T-cell (primary cell): ENCODE data around the gene FAP. TPM values are rescaled to one million over a fixed set of nuclear protein-coding genes. Genes with fewer than 3 reads are reported as not detected.

Experiments
- ATAC-seq, 4 experiments: fragments of 200-7000 bp in 3 of 4; fragments of 150-1000 bp in 1 of 4; cut with Tn5 transposase; replicated peaks in 1 of 4; 1 replicate in 3 of 4; 2 replicates in 1 of 4; pipeline ENCODE4 v1.10.0; 2021; ENCODE audit warnings: moderate library complexity in 3 of 4, mild to moderate bottlenecking in 2 of 4, moderate number of reproducible peaks in 1 of 4
- CTCF ChIA-PET, 2 donors: fragments of 300-600 bp; sonication (Branson Sonifier 250); formaldehyde crosslinking; loops; one replicate each; lab custom pipeline; 2022; ENCODE audit warnings: antibody characterized with exemption in 2 of 2; lab: Charles Lee
- POLR2A ChIA-PET, 2 donors: fragments of 300-600 bp; sonication (Branson Sonifier 250); formaldehyde crosslinking; loops; one replicate each; lab custom pipeline; 2022; ENCODE audit warnings: antibody characterized with exemption in 2 of 2; lab: Charles Lee
- DNase-seq, 35 experiments: peaks; one replicate each; pipeline versions ENCODE4 v3.0.0 to v3.0.0-alpha.2; 2013 to 2023
- H3K27ac ChIP-seq: one replicate; pipeline ENCODE4 v1.5.1; 2013; ENCODE audit warnings: low read length
- H3K27me3 ChIP-seq, 2 experiments: replicated peaks in 1 of 2; 1 replicate in 1 of 2; 2 replicates in 1 of 2; pipeline versions ENCODE4 v1.6.1 to v1.7.0; 2013; ENCODE audit warnings: low read length in 1 of 2, mixed read lengths in 1 of 2; ENCODE audit not compliant: control insufficient read depth in 2 of 2, insufficient read depth in 2 of 2; ENCODE audit errors: extremely low read depth in 1 of 2
- H3K36me3 ChIP-seq, 2 donors: 1 replicate in 1 of 2; 2 replicates in 1 of 2; pipeline versions ENCODE4 v1.6.1 to v1.7.0; 2013; ENCODE audit warnings: low read length in 1 of 2; ENCODE audit not compliant: control insufficient read depth in 2 of 2, insufficient read depth in 1 of 2; ENCODE audit errors: extremely low read depth in 1 of 2
- H3K4me1 ChIP-seq, 2 experiments: 1 replicate in 1 of 2; 2 replicates in 1 of 2; pipeline versions ENCODE4 v1.6.1 to v1.7.0; 2013; ENCODE audit warnings: low read length in 2 of 2, mixed read lengths in 1 of 2; ENCODE audit not compliant: insufficient read depth in 2 of 2, control insufficient read depth in 1 of 2; ENCODE audit errors: extremely low read depth in 1 of 2
- H3K4me3 ChIP-seq, 2 donors: 1 replicate in 1 of 2; 2 replicates in 1 of 2; pipeline versions ENCODE4 v1.5.1 to v1.7.0; 2013; ENCODE audit warnings: mild to moderate bottlenecking in 2 of 2, low read length in 1 of 2, moderate library complexity in 1 of 2; ENCODE audit not compliant: control insufficient read depth in 1 of 2; ENCODE audit errors: extremely low read depth in 1 of 2
- H3K9me3 ChIP-seq: 2 replicates; pipeline ENCODE4 v1.7.0; 2013
- H3K27ac Mint-ChIP-seq, 2 donors: one replicate each; pipeline ENCODE4 v1.8.0; 2020 to 2021; ENCODE audit warnings: mild to moderate bottlenecking in 2 of 2, mixed read lengths in 2 of 2
- H3K27me3 Mint-ChIP-seq, 2 donors: one replicate each; pipeline ENCODE4 v1.8.0; 2021 to 2022; ENCODE audit warnings: mixed read lengths in 2 of 2
- H3K36me3 Mint-ChIP-seq: one replicate; pipeline ENCODE4 v1.8.0; 2021; ENCODE audit warnings: mixed read lengths
- H3K4me1 Mint-ChIP-seq, 3 donors: one replicate each; pipeline ENCODE4 v1.8.0; 2020 to 2022; ENCODE audit warnings: mixed read lengths in 3 of 3, mild to moderate bottlenecking in 1 of 3
- H3K4me3 Mint-ChIP-seq, 3 donors: one replicate each; pipeline ENCODE4 v1.8.0; 2020 to 2022; ENCODE audit warnings: mild to moderate bottlenecking in 3 of 3, mixed read lengths in 3 of 3, moderate library complexity in 3 of 3
- H3K9me3 Mint-ChIP-seq, 3 donors: one replicate each; pipeline ENCODE4 v1.8.0; 2020 to 2022; ENCODE audit warnings: mixed read lengths in 3 of 3
- WGBS: methylation state at CpG from one replicate; pipeline ENCODE4 v1.1.5; 2013; ENCODE audit warnings: missing lambda C conversion rate; ENCODE audit not compliant: insufficient coverage; 5-methylcytosine and 5-hydroxymethylcytosine counted together
- total RNA-seq, 35 experiments: library from RNA in 6 of 35; stranded (reverse) in 6 of 35; fragments of 120-200 nt in 1 of 35; gene quantifications; one replicate each; pipeline versions ENCODE4 v1.2.1 to v1.2.4 and lab custom pipeline; 2013 to 2026

FAP gene
- total RNA-seq, 5 donors from 2014 or later (not counting 1 experiment from before 2014, with no cell fraction given): 0.85 to 0.88 TPM; not detected in 3

- H3K9me3 ChIP-seq: no peaks in the 10 kb centered on the region
- DNase-seq: no peak
- CTCF ChIA-PET: interaction anchor here in 1 of 2 donors (0.6 kb wide), 1 partner anchor 699 kb away, joined by 3 read pairs; no protein-coding TSS in a partner anchor
Measured at GRCh38 chr2:162257425-162257824, 14.2 kb upstream of the FAP start.

GRCh38 chr2:162256591-162256991 is 13.3 kb upstream of the FAP start:
- Mint-ChIP-seq H3K27me3 (peaks cover 1 to 4% of the 10 kb centered on the region in 2 donors), H3K4me1 (peaks cover 6 to 9% (median 7%) of the 10 kb centered on the region in 3 donors), H3K27ac (no peak overlapping the region), H3K4me3 (no peak overlapping the region), H3K9me3 (no peaks in the 10 kb centered on the region), H3K36me3 (no peaks in the 10 kb centered on the region)
- WGBS: no CpG with 5 or more reads among the region's 2 CpGs
- POLR2A ChIA-PET: no interaction called here
- DNase-seq (no peak), ATAC-seq (no peak)
- Histone ChIP-seq H3K4me1 (peaks cover 0 to 4% of the 10 kb centered on the region in 2 experiments), H3K27me3 (no peaks in the 10 kb centered on the region), H3K27ac (no peak overlapping the region), H3K4me3 (no peak overlapping the region), H3K36me3 (no peaks in the 10 kb centered on the region), H3K9me3 (no peaks in the 10 kb centered on the region)
- CTCF ChIA-PET: no interaction called here

More at GRCh38 chr2:162257425-162257824, 14.2 kb upstream of the FAP start:
- H3K9me3 Mint-ChIP-seq: no peaks in the 10 kb centered on the region
- Histone ChIP-seq H3K27ac (no peak overlapping the region), H3K4me3 (no peak overlapping the region), H3K4me1 (peaks cover 0 to 5% of the 10 kb centered on the region in 2 experiments), H3K27me3 (no peaks in the 10 kb centered on the region), H3K36me3 (no peaks in the 10 kb centered on the region)
- ATAC-seq: no peak
- H3K4me1 Mint-ChIP-seq: peaks cover 11 to 13% (median 11%) of the 10 kb centered on the region in 3 donors
- no peak overlapping the region for H3K4me3 Mint-ChIP-seq
- H3K27me3 Mint-ChIP-seq: peaks cover 1 to 4% of the 10 kb centered on the region in 2 donors
- no CpG with 5 or more reads among the region's 1 CpG for WGBS
- POLR2A ChIA-PET: no interaction called here
- no peaks in the 10 kb centered on the region for H3K36me3 Mint-ChIP-seq
- no peak overlapping the region for H3K27ac Mint-ChIP-seq

GRCh38 chr2:162254236-162254871 is 11.1 kb upstream of the FAP start:
- Mint-ChIP-seq H3K4me3 (no peak overlapping the region), H3K27ac (no peak overlapping the region), H3K9me3 (no peaks in the 10 kb centered on the region), H3K4me1 (no peaks in the 10 kb centered on the region), H3K36me3 (no peaks in the 10 kb centered on the region), H3K27me3 (peaks cover 1 to 4% of the 10 kb centered on the region in 2 donors)
- Histone ChIP-seq H3K9me3 (no peaks in the 10 kb centered on the region), H3K27ac (no peak overlapping the region), H3K27me3 (no peaks in the 10 kb centered on the region), H3K4me1 (no peaks in the 10 kb centered on the region), H3K4me3 (no peak overlapping the region), H3K36me3 (no peaks in the 10 kb centered on the region)
- ATAC-seq (no peak), DNase-seq (no peak)
- POLR2A ChIA-PET: no interaction called here
- CTCF ChIA-PET: interaction anchor here in 1 of 2 donors (0.7 kb wide), 1 partner anchor 22 kb away, joined by 3 read pairs; no protein-coding TSS in a partner anchor
- no CpG with 5 or more reads among the region's 2 CpGs for WGBS

GRCh38 chr2:162253435-162253834 is 10.2 kb upstream of the FAP start:
- Histone ChIP-seq H3K27me3 (no peaks in the 10 kb centered on the region), H3K4me1 (no peaks in the 10 kb centered on the region), H3K36me3 (no peaks in the 10 kb centered on the region), H3K27ac (no peak overlapping the region), H3K9me3 (no peaks in the 10 kb centered on the region), H3K4me3 (no peak overlapping the region)
- ChIA-PET CTCF (interaction anchor here in 1 of 2 donors (1.0 kb wide), 1 partner anchor 14 kb away, joined by 3 read pairs; no protein-coding TSS in a partner anchor), POLR2A (interaction anchor here in 1 of 2 donors (0.7 kb wide), 1 partner anchor 49 kb away, joined by 3 read pairs; no protein-coding TSS in a partner anchor)
- ATAC-seq: no peak
- Mint-ChIP-seq H3K9me3 (no peaks in the 10 kb centered on the region), H3K4me3 (no peak overlapping the region), H3K27me3 (peaks cover under 1 to 1% of the 10 kb centered on the region in 2 donors), H3K4me1 (no peaks in the 10 kb centered on the region), H3K27ac (no peak overlapping the region), H3K36me3 (no peaks in the 10 kb centered on the region)
- no CpG with 5 or more reads among the region's 3 CpGs for WGBS
- DNase-seq: no peak

GRCh38 chr2:162252153-162252552 is 8.9 kb upstream of the FAP start:
- Mint-ChIP-seq H3K4me3 (no peak overlapping the region), H3K4me1 (no peaks in the 10 kb centered on the region), H3K36me3 (no peaks in the 10 kb centered on the region), H3K9me3 (no peaks in the 10 kb centered on the region), H3K27me3 (peaks cover 0 to 8% of the 10 kb centered on the region in 2 donors), H3K27ac (no peak overlapping the region)
- WGBS: no CpG with 5 or more reads among the region's 2 CpGs
- ATAC-seq (no peak), DNase-seq (no peak)
- ChIA-PET CTCF (interaction anchor here in 1 of 2 donors (0.5 kb wide), 1 partner anchor 1200 kb away, joined by 3 read pairs; no protein-coding TSS in a partner anchor), POLR2A (no interaction called here)
- no peaks in the 10 kb centered on the region for H3K9me3 ChIP-seq
- no peaks in the 10 kb centered on the region for H3K4me1 ChIP-seq
- H3K27me3 ChIP-seq: no peaks in the 10 kb centered on the region
- H3K36me3 ChIP-seq: no peaks in the 10 kb centered on the region
- H3K4me3 ChIP-seq: no peak overlapping the region
- H3K27ac ChIP-seq: no peak overlapping the region

GRCh38 chr2:162245781-162246180 is 2.5 kb upstream of the FAP start:
- H3K36me3 ChIP-seq: no peaks in the 10 kb centered on the region
- no peak overlapping the region for H3K27ac Mint-ChIP-seq
- POLR2A ChIA-PET: no interaction called here
- H3K27ac ChIP-seq: no peak overlapping the region
- ATAC-seq (no peak), DNase-seq (no peak)
- no peaks in the 10 kb centered on the region for H3K4me1 ChIP-seq
- H3K36me3 Mint-ChIP-seq: no peaks in the 10 kb centered on the region
- H3K9me3 ChIP-seq: no peaks in the 10 kb centered on the region
- H3K27me3 Mint-ChIP-seq: peaks cover 9 to 15% of the 10 kb centered on the region in 2 donors
- CTCF ChIA-PET: no interaction called here
- H3K9me3 Mint-ChIP-seq: no peaks in the 10 kb centered on the region
- H3K4me3 ChIP-seq: no peak overlapping the region
- no peak overlapping the region for H3K4me3 Mint-ChIP-seq
- peaks cover 0 to under 1% of the 10 kb centered on the region in 2 experiments for H3K27me3 ChIP-seq
- no peaks in the 10 kb centered on the region for H3K4me1 Mint-ChIP-seq
